ENCODE measurements around the gene MAPKAP1.

DNA sequence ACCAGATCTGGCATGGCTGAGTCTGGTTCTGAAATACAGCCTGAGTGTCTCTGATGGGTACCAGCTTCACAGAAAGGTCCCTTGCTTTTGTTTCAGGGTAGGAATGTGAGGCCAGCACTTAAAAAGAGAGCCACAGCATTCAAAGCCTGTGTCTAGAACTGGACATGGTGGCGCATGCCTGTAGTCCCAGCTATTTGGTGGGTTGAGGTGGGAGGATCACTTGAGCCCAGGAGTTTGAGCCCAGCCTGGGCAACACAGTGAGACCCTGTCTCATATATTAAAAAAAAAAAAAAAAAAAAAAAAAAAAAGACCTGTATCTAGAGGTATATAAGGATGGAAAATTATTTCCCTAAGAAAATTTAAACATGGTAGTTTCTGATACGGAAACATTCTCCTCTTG lies 243.1 kb downstream of the MAPKAP1 start:
- TF ChIP-seq EZH2 (IDR thresholded peaks at IDR 0.05; ENCODE audit: borderline replicate concordance, low read length) (no peak), CTCF (IDR thresholded peaks at IDR 0.05; ENCODE audit: low read length) (no peak)
